H1 (cell line): ENCODE results near the gene TEX44. TPM values are rescaled to one million over a fixed set of nuclear protein-coding genes. Genes with fewer than 3 reads are reported as not detected.

Source experiments
- CTCF ChIA-PET: fragments of 300-600 bp; sonication (Branson Sonifier 250); formaldehyde crosslinking; loops from one replicate; lab custom pipeline; 2021; ENCODE audit not compliant: partially characterized antibody; lab: Charles Lee
- POLR2A ChIA-PET: fragments of 300-600 bp; sonication (Branson Sonifier 250); formaldehyde crosslinking; loops from one replicate; lab custom pipeline; 2021; ENCODE audit warnings: inconsistent platforms; ENCODE audit not compliant: partially characterized antibody; lab: Charles Lee
- DNase-seq, 2 experiments: peaks; one replicate each; pipeline versions ENCODE4 v3.0.0 to v3.0.0-alpha.2; 2010 to 2022; ENCODE audit warnings: low spot score in 2 of 2, low read depth in 1 of 2, mixed read lengths in 1 of 2
- FAIRE-seq: peaks from 2 replicates; lab custom pipeline; 2011; peaks lifted over from hg19 to GRCh38; lab: Jason Lieb, UNC
- H2AFZ ChIP-seq: 2 replicates; pipeline ENCODE4 v1.8.1; 2012; ENCODE audit warnings: low read length, inconsistent platforms
- H2AK5ac ChIP-seq: 2 replicates; pipeline ENCODE4 v1.6.1; 2013; ENCODE audit warnings: low read depth, low read length
- H2BK120ac ChIP-seq: replicated peaks from 2 replicates; pipeline ENCODE3; 2013; ENCODE audit warnings: low read depth, low read length, inconsistent platforms
- H2BK12ac ChIP-seq: 2 replicates; pipeline ENCODE4 v1.6.1; 2013; ENCODE audit warnings: low read depth, low read length
- H2BK15ac ChIP-seq: 2 replicates; pipeline ENCODE4 v1.6.1; 2013; ENCODE audit warnings: low read length
- H2BK20ac ChIP-seq: 2 replicates; pipeline ENCODE4 v1.6.1; 2013; ENCODE audit warnings: low read length
- H2BK5ac ChIP-seq: 2 replicates; pipeline ENCODE4 v1.6.1; 2013; ENCODE audit warnings: low read depth, low read length
- H3K14ac ChIP-seq: 2 replicates; pipeline ENCODE4 v1.6.1; 2013; ENCODE audit warnings: inconsistent platforms; ENCODE audit not compliant: insufficient read length
- H3K18ac ChIP-seq: 2 replicates; pipeline ENCODE4 v1.6.1; 2013; ENCODE audit warnings: low read length; ENCODE audit errors: extremely low read depth
- H3K23ac ChIP-seq: 2 replicates; pipeline ENCODE4 v1.6.1; 2013; ENCODE audit warnings: inconsistent platforms; ENCODE audit not compliant: insufficient read length
- H3K23me2 ChIP-seq: 2 replicates; pipeline ENCODE4 v1.6.1; 2013; ENCODE audit warnings: low read depth, low read length
- H3K27ac ChIP-seq: 2 replicates; pipeline ENCODE4 v1.6.1; 2011; ENCODE audit warnings: low read depth, low read length, inconsistent platforms
- H3K27me3 ChIP-seq, 4 experiments: replicated peaks in 1 of 4; 1 replicate in 1 of 4; 2 replicates in 3 of 4; pipeline versions ENCODE4 v1.6.1 to v1.8.1; 2011 to 2013; ENCODE audit warnings: low read length in 3 of 4, mild to moderate bottlenecking in 3 of 4, inconsistent platforms in 2 of 4, mixed read lengths in 2 of 4, moderate library complexity in 1 of 4; ENCODE audit not compliant: control insufficient read depth in 3 of 4, insufficient read depth in 3 of 4; ENCODE audit errors: extremely low read depth in 1 of 4
- H3K36me3 ChIP-seq, 4 experiments: 2 replicates each; pipeline versions ENCODE4 v1.6.1 to v1.8.1; 2011 to 2013; ENCODE audit warnings: mild to moderate bottlenecking in 4 of 4, low read length in 3 of 4, moderate library complexity in 2 of 4, control low read depth in 1 of 4, inconsistent platforms in 1 of 4; ENCODE audit not compliant: insufficient read depth in 4 of 4, control insufficient read depth in 2 of 4
- H3K4ac ChIP-seq: replicated peaks from 2 replicates; pipeline ENCODE3; 2013; ENCODE audit warnings: low read length, low read depth, mixed read lengths, inconsistent platforms; ENCODE audit not compliant: insufficient read length
- H3K4me1 ChIP-seq, 4 experiments: replicated peaks in 1 of 4; 1 replicate in 1 of 4; 2 replicates in 3 of 4; pipeline versions ENCODE4 v1.6.1 to v1.8.1; 2011 to 2013; ENCODE audit warnings: low read length in 3 of 4, inconsistent platforms in 2 of 4, mixed read lengths in 1 of 4; ENCODE audit not compliant: insufficient read depth in 4 of 4, control insufficient read depth in 3 of 4
- H3K4me2 ChIP-seq, 2 experiments: 2 replicates each; pipeline versions ENCODE4 v1.6.1 to v1.8.1; 2011 to 2013; ENCODE audit warnings: low read depth in 2 of 2, low read length in 2 of 2, control low read depth in 1 of 2, inconsistent platforms in 1 of 2, mild to moderate bottlenecking in 1 of 2; ENCODE audit not compliant: insufficient read depth in 1 of 2
- H3K4me3 ChIP-seq, 4 experiments: fragments of 200-600, 300-600 bp in 1 of 4; sonication (generic), shearing (Covaris generic), sonication (Bioruptor Twin) in 1 of 4; 2 replicates each; pipeline versions ENCODE4 v1.5.1 to v1.8.1; 2011 to 2016; ENCODE audit warnings: low read length in 4 of 4, low read depth in 3 of 4, control low read depth in 2 of 4, inconsistent platforms in 2 of 4, mild to moderate bottlenecking in 2 of 4, mixed read lengths in 1 of 4, moderate library complexity in 1 of 4; ENCODE audit not compliant: insufficient read depth in 2 of 4; ENCODE audit errors: extremely low read depth in 1 of 4
- H3K56ac ChIP-seq: replicated peaks from 2 replicates; pipeline ENCODE3; 2013; ENCODE audit warnings: low read depth, mild to moderate bottlenecking, mixed read lengths, low read length, inconsistent platforms; ENCODE audit not compliant: insufficient read length
- H3K79me1 ChIP-seq: 2 replicates; pipeline ENCODE4 v1.6.1; 2013; ENCODE audit warnings: low read depth, low read length, control low read depth
- H3K79me2 ChIP-seq, 2 experiments: 2 replicates each; pipeline versions ENCODE4 v1.6.1 to v1.8.1; 2012 to 2013; ENCODE audit warnings: low read length in 2 of 2, mild to moderate bottlenecking in 2 of 2, inconsistent platforms in 1 of 2; ENCODE audit not compliant: insufficient read depth in 2 of 2, control insufficient read depth in 1 of 2
- H3K9ac ChIP-seq, 4 experiments: replicated peaks in 1 of 4; 1 replicate in 1 of 4; 2 replicates in 3 of 4; pipeline versions ENCODE4 v1.6.1 to v1.8.1; 2011 to 2013; ENCODE audit warnings: low read depth in 3 of 4, low read length in 3 of 4, control low read depth in 2 of 4, mild to moderate bottlenecking in 2 of 4, moderate library complexity in 2 of 4, inconsistent platforms in 1 of 4; ENCODE audit errors: extremely low read depth in 1 of 4
- H3K9me3 ChIP-seq, 2 experiments: 2 replicates each; pipeline versions ENCODE4 v1.6.1 to v1.8.1; 2012 to 2013; ENCODE audit warnings: mild to moderate bottlenecking in 2 of 2, moderate library complexity in 2 of 2, control low read depth in 1 of 2, inconsistent platforms in 1 of 2, low read depth in 1 of 2, low read length in 1 of 2, mixed read lengths in 1 of 2; ENCODE audit not compliant: insufficient read depth in 2 of 2
- H4K20me1 ChIP-seq, 2 experiments: replicated peaks in 1 of 2; 2 replicates each; pipeline versions ENCODE3 to v1.8.1; 2011 to 2013; ENCODE audit warnings: inconsistent platforms in 2 of 2, low read length in 2 of 2, mild to moderate bottlenecking in 1 of 2; ENCODE audit not compliant: insufficient read depth in 2 of 2, control insufficient read depth in 1 of 2
- H4K5ac ChIP-seq: 2 replicates; pipeline ENCODE4 v1.6.1; 2013; ENCODE audit warnings: low read length, low read depth, mixed read lengths, inconsistent platforms; ENCODE audit not compliant: insufficient read length
- H4K8ac ChIP-seq: 2 replicates; pipeline ENCODE4 v1.8.0; 2013; ENCODE audit warnings: mild to moderate bottlenecking, moderate library complexity, low read length, inconsistent platforms; ENCODE audit not compliant: insufficient read depth; ENCODE audit errors: extremely low read depth
- H4K91ac ChIP-seq: replicated peaks from 2 replicates; pipeline ENCODE3; 2013; ENCODE audit warnings: low read length, mixed read lengths, inconsistent platforms; ENCODE audit not compliant: insufficient read length
- CBX8 ChIP-seq: fragments of 300-800, 300-1000 bp; sonication (generic); IDR thresholded peaks from 2 replicates; pipeline ENCODE4 v1.7.1; 2016; ENCODE audit warnings: low read depth, low read length, borderline replicate concordance
- JUN ChIP-seq: IDR thresholded peaks from 2 replicates; pipeline ENCODE4 v1.6.1; 2011; ENCODE audit warnings: low read depth, mild to moderate bottlenecking, improper control_type of control experiment, low read length
- RBBP5 ChIP-seq: IDR thresholded peaks from 2 replicates; pipeline ENCODE4 v1.7.1; 2012; ENCODE audit warnings: low read depth, mild to moderate bottlenecking, inconsistent platforms, low read length, moderate library complexity, borderline replicate concordance
- SIRT6 ChIP-seq: IDR thresholded peaks from one replicate; pipeline ENCODE4 v1.7.1; 2012; ENCODE audit warnings: low read length, inconsistent platforms
- TBP ChIP-seq: IDR thresholded peaks from 2 replicates; pipeline ENCODE4 v1.6.1; 2011; ENCODE audit warnings: low read depth, low read length, improper control_type of control experiment
- WGBS, 2 experiments: shearing (Covaris generic) in 1 of 2; methylation state at CpG; one replicate each; pipeline versions ENCODE4 v1.1.6 to v1.1.7; 2013 to 2015; ENCODE audit warnings: low lambda C conversion rate in 2 of 2, mixed read lengths in 2 of 2, inconsistent platforms in 1 of 2, low coverage in 1 of 2, missing lambda C conversion rate in 1 of 2; ENCODE audit not compliant: insufficient replicate concordance in 2 of 2, insufficient coverage in 1 of 2, insufficient read length in 1 of 2; ENCODE audit errors: extremely low coverage in 1 of 2, missing lambda C conversion rate in 1 of 2; 5-methylcytosine and 5-hydroxymethylcytosine counted together
- polyA plus RNA-seq, 7 experiments: library from polyadenylated mRNA; depleted of rRNA in 3 of 7; stranded (reverse) in 5 of 7; unstranded in 2 of 7; fragments of >200 nt in 5 of 7; fragments of 200-250 nt in 2 of 7; gene quantifications; 1 replicate in 5 of 7; 2 replicates in 1 of 7; 4 replicates in 1 of 7; pipeline versions ENCODE4 v1.2.1 to v1.2.3, GENCODE V29; 2011 to 2013; ENCODE audit warnings: missing spikeins in 2 of 7, mixed read lengths in 2 of 7
- total RNA-seq: library from RNA; stranded (reverse); fragmentation: NEBNext Ultra II Directional; extraction: Animal tissue kit (Norgen Biotek cat#: 25700); gene quantifications from 2 replicates; pipeline ENCODE4 v1.2.1, GENCODE V29; 2021
- TF ChIP-seq, protein P1 (sequence below), 3 experiments: IDR thresholded peaks; 1 replicate in 2 of 3; 2 replicates in 1 of 3; pipeline versions ENCODE4 v1.5.1 to v1.6.1; 2011; ENCODE audit warnings: low read length in 3 of 3, mild to moderate bottlenecking in 3 of 3, inconsistent platforms in 2 of 3, low read depth in 1 of 3, moderate library complexity in 1 of 3; ENCODE audit not compliant: insufficient read depth in 1 of 3; ENCODE audit errors: control extremely low read depth in 1 of 3

The TEX44 gene
- total and polyA plus RNA-seq, 2 of the 8 experiments (the other 6 are each of a cell fraction or from before 2014, with no cell fraction given): not detected

DNA sequence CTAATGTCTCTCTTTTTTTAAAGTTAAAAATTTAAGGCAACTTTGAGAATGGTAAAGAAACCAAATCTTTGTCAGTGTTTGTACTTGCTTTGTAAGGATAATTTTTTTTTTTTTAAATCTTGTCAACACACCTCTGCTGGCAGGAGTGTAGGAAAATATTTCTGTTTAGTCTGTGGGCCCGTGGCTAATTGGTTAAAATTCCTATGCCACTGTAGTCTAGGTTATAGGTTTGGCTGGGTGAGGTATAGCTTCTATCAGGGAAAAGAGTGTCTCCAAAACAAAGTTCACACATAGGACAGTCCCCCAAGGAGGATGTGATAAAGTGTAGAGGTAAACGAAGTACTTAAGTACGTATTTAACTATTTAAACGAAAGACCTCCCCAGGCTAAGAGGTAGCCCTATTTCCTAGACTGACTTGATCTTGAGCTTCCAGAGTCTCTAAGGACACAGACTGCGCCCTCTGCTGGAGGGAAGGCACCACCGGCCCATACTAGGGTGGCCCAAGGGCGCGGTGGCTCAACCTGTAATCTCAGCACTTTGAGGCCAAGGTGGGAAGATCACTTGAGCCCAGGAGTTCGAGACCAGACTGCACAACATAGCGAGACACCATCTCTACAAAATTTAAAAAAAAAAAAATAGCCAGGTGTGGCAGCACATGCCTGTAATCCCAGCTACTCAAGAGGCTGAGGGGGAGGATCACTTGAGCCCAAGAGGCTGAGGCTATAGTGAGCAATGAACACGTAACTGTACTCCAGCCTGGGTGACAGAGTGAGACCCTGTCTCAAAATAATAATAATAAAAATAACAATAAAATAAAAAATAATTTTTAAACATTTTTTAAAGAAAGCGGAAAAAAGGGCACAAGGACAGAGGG lies 8.9 kb downstream of the TEX44 start:
- Histone ChIP-seq H3K4me3 (no peak overlapping the region), H3K56ac (no peak overlapping the region), H3K27me3 (no peaks in the 10 kb centered on the region), H3K9ac (peak overlapping the region in 1 of 4 experiments; percentile 13; a peak in 2 of 7 replicates), H2BK20ac (peak overlapping the region; percentile 97; the same call in 1 of the 2 replicates), H3K79me2 (no peaks in the 10 kb centered on the region), H3K14ac (no peak overlapping the region), H4K91ac (no peak overlapping the region), H4K5ac (no peak overlapping the region), H2AK5ac (no peak overlapping the region), H3K4ac (no peak overlapping the region), H3K27ac (no peak overlapping the region), H3K36me3 (no peaks in the 10 kb centered on the region), H2BK15ac (no peak overlapping the region), H2BK5ac (no peak overlapping the region), H4K8ac (no peak overlapping the region), H2BK12ac (no peak overlapping the region), H3K23ac (no peak overlapping the region), H3K79me1 (no peaks in the 10 kb centered on the region), H3K9me3 (no peaks in the 10 kb centered on the region), H4K20me1 (no peaks in the 10 kb centered on the region), H2BK120ac (no peak overlapping the region), H3K23me2 (peaks cover 5% of the 10 kb centered on the region; the same call in 1 of the 2 replicates), H3K4me2 (no peak overlapping the region), H3K18ac (no peak overlapping the region; the same call in 1 of the 2 replicates), H2AFZ (peak overlapping the region; percentile 37; the same call in 1 of the 2 replicates), H3K4me1 (peaks cover 6 to 29% (median 21%) of the 10 kb centered on the region in 4 experiments)
- DNase-seq (peak; percentile 86 to 93), FAIRE-seq (peak; percentile 96)
- POLR2A ChIA-PET: interaction anchor here (0.7 to 1.2 kb wide), 10 partner anchors 11 to 113 kb away, joined by 3 to 5 read pairs (median 3); no protein-coding TSS in a partner anchor
- 31% methylated on average over 12 of the region's 12 CpGs; no CpG with 5 or more reads in 1 of the 2 experiments for WGBS, 2 experiments
- CTCF ChIA-PET: interaction anchor here (0.6 to 19.8 kb wide), 44 partner anchors 9 to 984 kb away, joined by 3 to 368 read pairs (median 5); partner anchors contain the start of genes NMUR1 and TEX44
- TF ChIP-seq CBX8 (no peak), RBBP5 (no peak), SIRT6 (no peak), JUN (no peak), TBP (no peak)
- TF ChIP-seq, protein P1, sequence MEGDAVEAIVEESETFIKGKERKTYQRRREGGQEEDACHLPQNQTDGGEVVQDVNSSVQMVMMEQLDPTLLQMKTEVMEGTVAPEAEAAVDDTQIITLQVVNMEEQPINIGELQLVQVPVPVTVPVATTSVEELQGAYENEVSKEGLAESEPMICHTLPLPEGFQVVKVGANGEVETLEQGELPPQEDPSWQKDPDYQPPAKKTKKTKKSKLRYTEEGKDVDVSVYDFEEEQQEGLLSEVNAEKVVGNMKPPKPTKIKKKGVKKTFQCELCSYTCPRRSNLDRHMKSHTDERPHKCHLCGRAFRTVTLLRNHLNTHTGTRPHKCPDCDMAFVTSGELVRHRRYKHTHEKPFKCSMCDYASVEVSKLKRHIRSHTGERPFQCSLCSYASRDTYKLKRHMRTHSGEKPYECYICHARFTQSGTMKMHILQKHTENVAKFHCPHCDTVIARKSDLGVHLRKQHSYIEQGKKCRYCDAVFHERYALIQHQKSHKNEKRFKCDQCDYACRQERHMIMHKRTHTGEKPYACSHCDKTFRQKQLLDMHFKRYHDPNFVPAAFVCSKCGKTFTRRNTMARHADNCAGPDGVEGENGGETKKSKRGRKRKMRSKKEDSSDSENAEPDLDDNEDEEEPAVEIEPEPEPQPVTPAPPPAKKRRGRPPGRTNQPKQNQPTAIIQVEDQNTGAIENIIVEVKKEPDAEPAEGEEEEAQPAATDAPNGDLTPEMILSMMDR (IDR thresholded peaks at IDR 0.05; ENCODE audit: control extremely low read depth in 1 of 3, insufficient read depth in 1 of 3, low read depth in 1 of 3, low read length in 3 of 3): peak in 2 of 3 experiments; percentile 88 to 90; a peak in 3 of 4 replicates
